ENCODE data around the gene DNAJB5.

DNA sequence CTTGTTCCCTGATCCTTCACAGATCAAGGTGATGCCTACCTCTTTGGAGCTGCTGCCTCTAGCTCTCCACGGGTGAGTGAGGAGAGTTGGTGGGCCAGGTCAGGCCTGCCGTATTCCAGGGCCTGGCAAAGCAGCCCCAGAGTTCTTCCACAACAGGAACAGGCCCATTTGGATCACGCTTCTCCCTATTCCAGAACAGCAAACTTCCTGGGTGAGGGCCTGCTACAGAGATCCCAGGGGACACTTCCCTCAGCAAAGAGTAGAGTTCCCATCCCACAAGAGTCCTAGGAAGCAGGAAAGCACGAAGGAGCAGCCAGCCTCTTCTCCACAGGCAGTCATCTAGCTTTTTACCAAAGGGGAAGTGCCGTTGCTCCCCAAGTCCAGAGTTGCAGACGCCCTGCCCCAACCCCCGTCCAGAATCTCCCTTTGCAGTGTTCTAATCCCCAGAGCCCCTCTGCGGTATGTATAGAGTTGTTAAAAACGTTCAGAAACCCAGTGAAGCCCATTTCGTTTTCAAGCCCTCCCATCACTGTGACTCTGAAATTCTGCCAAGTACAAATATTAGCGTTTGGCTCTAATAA is 9.3 kb upstream of the DNAJB5 start:
- TF ChIP-seq, protein P1, sequence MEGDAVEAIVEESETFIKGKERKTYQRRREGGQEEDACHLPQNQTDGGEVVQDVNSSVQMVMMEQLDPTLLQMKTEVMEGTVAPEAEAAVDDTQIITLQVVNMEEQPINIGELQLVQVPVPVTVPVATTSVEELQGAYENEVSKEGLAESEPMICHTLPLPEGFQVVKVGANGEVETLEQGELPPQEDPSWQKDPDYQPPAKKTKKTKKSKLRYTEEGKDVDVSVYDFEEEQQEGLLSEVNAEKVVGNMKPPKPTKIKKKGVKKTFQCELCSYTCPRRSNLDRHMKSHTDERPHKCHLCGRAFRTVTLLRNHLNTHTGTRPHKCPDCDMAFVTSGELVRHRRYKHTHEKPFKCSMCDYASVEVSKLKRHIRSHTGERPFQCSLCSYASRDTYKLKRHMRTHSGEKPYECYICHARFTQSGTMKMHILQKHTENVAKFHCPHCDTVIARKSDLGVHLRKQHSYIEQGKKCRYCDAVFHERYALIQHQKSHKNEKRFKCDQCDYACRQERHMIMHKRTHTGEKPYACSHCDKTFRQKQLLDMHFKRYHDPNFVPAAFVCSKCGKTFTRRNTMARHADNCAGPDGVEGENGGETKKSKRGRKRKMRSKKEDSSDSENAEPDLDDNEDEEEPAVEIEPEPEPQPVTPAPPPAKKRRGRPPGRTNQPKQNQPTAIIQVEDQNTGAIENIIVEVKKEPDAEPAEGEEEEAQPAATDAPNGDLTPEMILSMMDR (conservative IDR thresholded peaks at IDR 0.05): no peak
- TF ChIP-seq EZH2 (IDR thresholded peaks at IDR 0.05; ENCODE audit: low read depth): no peak

All from PC-9 (cell line).